GM12878 (cell line): Measurements from ENCODE around the gene IL3RA. TPM values are rescaled to one million over a fixed set of nuclear protein-coding genes. Genes with fewer than 3 reads are reported as not detected.

Source experiments
- ASH2L ChIP-seq: fragments of 300-600, 200-600 bp; sonication (generic); IDR thresholded peaks from 2 replicates; pipeline ENCODE4 v1.6.1; 2017; ENCODE audit warnings: low read depth, mild to moderate bottlenecking, borderline replicate concordance
- BRCA1 ChIP-seq: IDR thresholded peaks from 2 replicates; pipeline ENCODE4 v1.6.1; 2011; ENCODE audit warnings: low read depth, low read length, improper control_type of control experiment
- EGR1 ChIP-seq, 2 experiments: IDR thresholded peaks; 1 replicate in 1 of 2; 2 replicates in 1 of 2; pipeline ENCODE4 v1.6.1; 2011 to 2012; ENCODE audit warnings: low read depth in 2 of 2, low read length in 2 of 2, borderline replicate concordance in 1 of 2, mild to moderate bottlenecking in 1 of 2, moderate library complexity in 1 of 2
- HDAC2 ChIP-seq: fragments of 200-600 bp; sonication (generic); IDR thresholded peaks from 2 replicates; pipeline ENCODE4 v1.6.1; 2017
- IRF4 ChIP-seq: IDR thresholded peaks from 2 replicates; pipeline ENCODE4 v1.6.1; 2011; ENCODE audit warnings: low read depth, low read length
- JUNB ChIP-seq: IDR thresholded peaks from 2 replicates; pipeline ENCODE4 v1.6.1; 2016; ENCODE audit warnings: antibody characterized with exemption, mild to moderate bottlenecking
- MXI1 ChIP-seq: fragments of 150-350 bp; IDR thresholded peaks from 2 replicates; pipeline ENCODE4 v1.6.1; 2011; ENCODE audit warnings: low read depth, mild to moderate bottlenecking, inconsistent platforms, low read length, improper control_type of control experiment
- NFIC ChIP-seq: IDR thresholded peaks from 2 replicates; pipeline ENCODE4 v1.6.1; 2012; ENCODE audit warnings: low read depth, mild to moderate bottlenecking, inconsistent platforms, low read length, moderate library complexity
- NR2F1 ChIP-seq: fragments of 450-650 bp; conservative IDR thresholded peaks from 2 replicates; pipeline ENCODE4 v1.6.1; 2017; ENCODE audit warnings: mild to moderate bottlenecking
- POLR2AphosphoS2 ChIP-seq: IDR thresholded peaks from 2 replicates; pipeline ENCODE4 v1.6.1; 2011; ENCODE audit warnings: low read depth, mild to moderate bottlenecking, low read length, improper control_type of control experiment, moderate library complexity
- RUNX3 ChIP-seq: IDR thresholded peaks from 2 replicates; pipeline ENCODE4 v1.6.1; 2012; ENCODE audit warnings: low read length, inconsistent platforms
- SMAD5 ChIP-seq: IDR thresholded peaks from 2 replicates; pipeline ENCODE4 v1.6.1; 2016; ENCODE audit warnings: antibody characterized with exemption, low read depth
- TCF3 ChIP-seq: IDR thresholded peaks from 2 replicates; pipeline ENCODE4 v1.6.1; 2012; ENCODE audit warnings: low read depth, mild to moderate bottlenecking, low read length, borderline replicate concordance; ENCODE audit not compliant: insufficient read depth
- ZNF217 ChIP-seq: fragments of 450-650 bp; IDR thresholded peaks from 2 replicates; pipeline ENCODE4 v1.6.1; 2017; ENCODE audit warnings: antibody characterized with exemption, mild to moderate bottlenecking
- ZNF384 ChIP-seq: IDR thresholded peaks from 2 replicates; pipeline ENCODE4 v1.6.1; 2012; ENCODE audit warnings: low read depth, mild to moderate bottlenecking, low read length, improper control_type of control experiment, borderline replicate concordance
- polyA plus RNA-seq, 11 experiments: library from polyadenylated mRNA; depleted of rRNA in 4 of 11; unstranded in 6 of 11; stranded (reverse) in 5 of 11; fragments of >200 nt; fragmentation: Nextera tagmentation in 4 of 11; fragmentation: Illumina TruSeq in 1 of 11; extraction: Ambion mirVana in 4 of 11; extraction: Trizol in 1 of 11; gene quantifications; 1 replicate in 1 of 11; 2 replicates in 10 of 11; pipeline versions ENCODE4 v1.2.1 to v1.2.3, GENCODE V29; 2011 to 2016; ENCODE audit warnings: inconsistent platforms in 2 of 11, missing spikeins in 2 of 11, low read depth in 1 of 11
- total RNA-seq, 4 experiments: library from RNA; depleted of rRNA in 3 of 4; stranded (reverse); fragments of >200 nt in 3 of 4; fragmentation: Illumina TruSeq in 1 of 4; extraction: Trizol in 1 of 4; gene quantifications; 2 replicates each; pipeline versions ENCODE4 v1.2.1 to v1.2.3, GENCODE V29; 2013 to 2021
- TF ChIP-seq, protein P1 (sequence below): IDR thresholded peaks from 2 replicates; pipeline ENCODE4 v1.6.1; 2012; ENCODE audit warnings: low read depth, low read length, improper control_type of control experiment
- TF ChIP-seq, protein P2 (sequence below): fragments of 450-650 bp; IDR thresholded peaks from 2 replicates; pipeline ENCODE4 v1.6.1; 2017; ENCODE audit warnings: low read depth, mild to moderate bottlenecking, moderate library complexity
- TF ChIP-seq, protein P3 (sequence below): fragments of 450-650 bp; conservative IDR thresholded peaks from 2 replicates; pipeline ENCODE4 v1.6.1; 2017; ENCODE audit warnings: mild to moderate bottlenecking, moderate library complexity
- TF ChIP-seq, protein P4 (sequence below): IDR thresholded peaks from 2 replicates; pipeline ENCODE4 v1.6.1; 2011; ENCODE audit warnings: low read depth, mild to moderate bottlenecking, low read length, moderate library complexity, borderline replicate concordance; ENCODE audit errors: extremely low read depth
- TF ChIP-seq, protein P5 (sequence below): fragments of 450-650 bp; IDR thresholded peaks from 2 replicates; pipeline ENCODE4 v1.6.1; 2017; ENCODE audit warnings: antibody characterized with exemption, mild to moderate bottlenecking, moderate library complexity
- TF ChIP-seq, protein P6 (sequence below): fragments of 450-650 bp; IDR thresholded peaks from 2 replicates; pipeline ENCODE4 v1.6.1; 2018; ENCODE audit warnings: borderline replicate concordance, mild to moderate bottlenecking; ENCODE audit not compliant: partially characterized antibody

The IL3RA gene
- total and polyA plus RNA-seq, 10 of the 15 experiments (the other 5 are each of a cell fraction or from before 2014, with no cell fraction given), result 2.1 to 31.1 (median 17.9) TPM

DNA sequence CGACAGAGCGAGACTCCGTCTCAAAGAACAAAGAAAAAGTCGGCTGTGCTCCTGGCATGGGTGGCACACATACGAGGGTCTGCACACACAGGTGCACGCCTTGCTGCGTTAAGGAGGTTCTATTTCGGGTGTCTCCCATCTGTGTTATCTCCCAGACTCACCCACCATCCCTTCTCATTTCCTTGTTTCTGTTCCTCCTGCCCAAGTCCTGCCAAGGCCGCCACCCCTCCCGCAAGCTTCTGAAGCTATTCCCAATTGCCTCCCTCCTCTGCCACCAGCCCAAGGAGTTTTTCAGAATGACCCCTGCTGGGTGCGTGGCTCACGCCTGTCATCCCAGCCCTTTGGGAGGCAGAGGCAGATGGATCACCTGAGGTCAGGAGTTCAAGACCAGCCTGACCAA is 6.0 kb upstream of the IL3RA start (continued):
- TF ChIP-seq, protein P1, sequence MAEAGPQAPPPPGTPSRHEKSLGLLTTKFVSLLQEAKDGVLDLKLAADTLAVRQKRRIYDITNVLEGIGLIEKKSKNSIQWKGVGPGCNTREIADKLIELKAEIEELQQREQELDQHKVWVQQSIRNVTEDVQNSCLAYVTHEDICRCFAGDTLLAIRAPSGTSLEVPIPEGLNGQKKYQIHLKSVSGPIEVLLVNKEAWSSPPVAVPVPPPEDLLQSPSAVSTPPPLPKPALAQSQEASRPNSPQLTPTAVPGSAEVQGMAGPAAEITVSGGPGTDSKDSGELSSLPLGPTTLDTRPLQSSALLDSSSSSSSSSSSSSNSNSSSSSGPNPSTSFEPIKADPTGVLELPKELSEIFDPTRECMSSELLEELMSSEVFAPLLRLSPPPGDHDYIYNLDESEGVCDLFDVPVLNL, result no peak
- no peak for TF ChIP-seq EGR1 (IDR thresholded peaks at IDR 0.05; ENCODE audit: borderline replicate concordance in 1 of 2, low read depth in 2 of 2, low read length in 2 of 2)
- TF ChIP-seq SMAD5, result no peak
- TF ChIP-seq NFIC, result no peak
- no peak for TF ChIP-seq MXI1
- no peak for TF ChIP-seq ASH2L
- TF ChIP-seq, protein P2, sequence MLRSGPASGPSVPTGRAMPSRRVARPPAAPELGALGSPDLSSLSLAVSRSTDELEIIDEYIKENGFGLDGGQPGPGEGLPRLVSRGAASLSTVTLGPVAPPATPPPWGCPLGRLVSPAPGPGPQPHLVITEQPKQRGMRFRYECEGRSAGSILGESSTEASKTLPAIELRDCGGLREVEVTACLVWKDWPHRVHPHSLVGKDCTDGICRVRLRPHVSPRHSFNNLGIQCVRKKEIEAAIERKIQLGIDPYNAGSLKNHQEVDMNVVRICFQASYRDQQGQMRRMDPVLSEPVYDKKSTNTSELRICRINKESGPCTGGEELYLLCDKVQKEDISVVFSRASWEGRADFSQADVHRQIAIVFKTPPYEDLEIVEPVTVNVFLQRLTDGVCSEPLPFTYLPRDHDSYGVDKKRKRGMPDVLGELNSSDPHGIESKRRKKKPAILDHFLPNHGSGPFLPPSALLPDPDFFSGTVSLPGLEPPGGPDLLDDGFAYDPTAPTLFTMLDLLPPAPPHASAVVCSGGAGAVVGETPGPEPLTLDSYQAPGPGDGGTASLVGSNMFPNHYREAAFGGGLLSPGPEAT, result peak; percentile 58; the same call in 1 of the 2 replicates
- peak; percentile 42; the same call in 1 of the 2 replicates for TF ChIP-seq NR2F1
- no peak for TF ChIP-seq BRCA1
- TF ChIP-seq, protein P3, sequence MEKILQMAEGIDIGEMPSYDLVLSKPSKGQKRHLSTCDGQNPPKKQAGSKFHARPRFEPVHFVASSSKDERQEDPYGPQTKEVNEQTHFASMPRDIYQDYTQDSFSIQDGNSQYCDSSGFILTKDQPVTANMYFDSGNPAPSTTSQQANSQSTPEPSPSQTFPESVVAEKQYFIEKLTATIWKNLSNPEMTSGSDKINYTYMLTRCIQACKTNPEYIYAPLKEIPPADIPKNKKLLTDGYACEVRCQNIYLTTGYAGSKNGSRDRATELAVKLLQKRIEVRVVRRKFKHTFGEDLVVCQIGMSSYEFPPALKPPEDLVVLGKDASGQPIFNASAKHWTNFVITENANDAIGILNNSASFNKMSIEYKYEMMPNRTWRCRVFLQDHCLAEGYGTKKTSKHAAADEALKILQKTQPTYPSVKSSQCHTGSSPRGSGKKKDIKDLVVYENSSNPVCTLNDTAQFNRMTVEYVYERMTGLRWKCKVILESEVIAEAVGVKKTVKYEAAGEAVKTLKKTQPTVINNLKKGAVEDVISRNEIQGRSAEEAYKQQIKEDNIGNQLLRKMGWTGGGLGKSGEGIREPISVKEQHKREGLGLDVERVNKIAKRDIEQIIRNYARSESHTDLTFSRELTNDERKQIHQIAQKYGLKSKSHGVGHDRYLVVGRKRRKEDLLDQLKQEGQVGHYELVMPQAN, result no peak
- no peak for TF ChIP-seq HDAC2
- no peak for TF ChIP-seq ZNF384
- TF ChIP-seq, protein P4, sequence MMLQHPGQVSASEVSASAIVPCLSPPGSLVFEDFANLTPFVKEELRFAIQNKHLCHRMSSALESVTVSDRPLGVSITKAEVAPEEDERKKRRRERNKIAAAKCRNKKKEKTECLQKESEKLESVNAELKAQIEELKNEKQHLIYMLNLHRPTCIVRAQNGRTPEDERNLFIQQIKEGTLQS, result no peak
- TF ChIP-seq IRF4, result 0 out of 2 replicates have a peak, but pooled peaks have one; percentile 44
- peak; percentile 47 for TF ChIP-seq RUNX3
- TF ChIP-seq JUNB, result no peak
- TF ChIP-seq TCF3, result peak; percentile 83
- TF ChIP-seq, protein P5, sequence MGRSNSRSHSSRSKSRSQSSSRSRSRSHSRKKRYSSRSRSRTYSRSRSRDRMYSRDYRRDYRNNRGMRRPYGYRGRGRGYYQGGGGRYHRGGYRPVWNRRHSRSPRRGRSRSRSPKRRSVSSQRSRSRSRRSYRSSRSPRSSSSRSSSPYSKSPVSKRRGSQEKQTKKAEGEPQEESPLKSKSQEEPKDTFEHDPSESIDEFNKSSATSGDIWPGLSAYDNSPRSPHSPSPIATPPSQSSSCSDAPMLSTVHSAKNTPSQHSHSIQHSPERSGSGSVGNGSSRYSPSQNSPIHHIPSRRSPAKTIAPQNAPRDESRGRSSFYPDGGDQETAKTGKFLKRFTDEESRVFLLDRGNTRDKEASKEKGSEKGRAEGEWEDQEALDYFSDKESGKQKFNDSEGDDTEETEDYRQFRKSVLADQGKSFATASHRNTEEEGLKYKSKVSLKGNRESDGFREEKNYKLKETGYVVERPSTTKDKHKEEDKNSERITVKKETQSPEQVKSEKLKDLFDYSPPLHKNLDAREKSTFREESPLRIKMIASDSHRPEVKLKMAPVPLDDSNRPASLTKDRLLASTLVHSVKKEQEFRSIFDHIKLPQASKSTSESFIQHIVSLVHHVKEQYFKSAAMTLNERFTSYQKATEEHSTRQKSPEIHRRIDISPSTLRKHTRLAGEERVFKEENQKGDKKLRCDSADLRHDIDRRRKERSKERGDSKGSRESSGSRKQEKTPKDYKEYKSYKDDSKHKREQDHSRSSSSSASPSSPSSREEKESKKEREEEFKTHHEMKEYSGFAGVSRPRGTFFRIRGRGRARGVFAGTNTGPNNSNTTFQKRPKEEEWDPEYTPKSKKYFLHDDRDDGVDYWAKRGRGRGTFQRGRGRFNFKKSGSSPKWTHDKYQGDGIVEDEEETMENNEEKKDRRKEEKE, result no peak
- peak; percentile 64; the same call in 1 of the 2 replicates for TF ChIP-seq ZNF217
- TF ChIP-seq, protein P6, sequence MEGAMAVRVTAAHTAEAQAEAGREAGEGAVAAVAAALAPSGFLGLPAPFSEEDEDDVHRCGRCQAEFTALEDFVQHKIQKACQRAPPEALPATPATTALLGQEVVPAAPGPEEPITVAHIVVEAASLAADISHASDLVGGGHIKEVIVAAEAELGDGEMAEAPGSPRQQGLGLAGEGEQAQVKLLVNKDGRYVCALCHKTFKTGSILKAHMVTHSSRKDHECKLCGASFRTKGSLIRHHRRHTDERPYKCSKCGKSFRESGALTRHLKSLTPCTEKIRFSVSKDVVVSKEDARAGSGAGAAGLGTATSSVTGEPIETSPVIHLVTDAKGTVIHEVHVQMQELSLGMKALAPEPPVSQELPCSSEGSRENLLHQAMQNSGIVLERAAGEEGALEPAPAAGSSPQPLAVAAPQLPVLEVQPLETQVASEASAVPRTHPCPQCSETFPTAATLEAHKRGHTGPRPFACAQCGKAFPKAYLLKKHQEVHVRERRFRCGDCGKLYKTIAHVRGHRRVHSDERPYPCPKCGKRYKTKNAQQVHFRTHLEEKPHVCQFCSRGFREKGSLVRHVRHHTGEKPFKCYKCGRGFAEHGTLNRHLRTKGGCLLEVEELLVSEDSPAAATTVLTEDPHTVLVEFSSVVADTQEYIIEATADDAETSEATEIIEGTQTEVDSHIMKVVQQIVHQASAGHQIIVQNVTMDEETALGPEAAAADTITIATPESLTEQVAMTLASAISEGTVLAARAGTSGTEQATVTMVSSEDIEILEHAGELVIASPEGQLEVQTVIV, result no peak
- TF ChIP-seq POLR2AphosphoS2, result no peak
